Lung microvascular endothelial cell (primary cell): ENCODE measurements around the gene EPGN. TPM values are rescaled to one million over a fixed set of nuclear protein-coding genes. Genes with fewer than 3 reads are reported as not detected.

Experiments
- DNase-seq, 2 donors: peaks; one replicate each; pipeline versions ENCODE4 v3.0.0 to v3.0.0-alpha.2; 2010; ENCODE audit warnings: low read depth in 2 of 2
- total RNA-seq: library from RNA; depleted of rRNA; stranded (reverse); fragments of >200 nt; gene quantifications from 2 replicates; pipeline ENCODE4 v1.2.1, GENCODE V29; 2014

Gene EPGN
- total RNA-seq: under 0.01 TPM in 1 of 2 replicates, not detected in the other

- DNase-seq: peak in 1 of 2 donors; percentile 19
Observed at GRCh38 chr4:74308215-74308614, at the start of gene EPGN. Gene EPGN, plus strand, starts transcription at chr4:74308470. Its CDS starts 64 bp downstream, at chr4:74308534.

DNA sequence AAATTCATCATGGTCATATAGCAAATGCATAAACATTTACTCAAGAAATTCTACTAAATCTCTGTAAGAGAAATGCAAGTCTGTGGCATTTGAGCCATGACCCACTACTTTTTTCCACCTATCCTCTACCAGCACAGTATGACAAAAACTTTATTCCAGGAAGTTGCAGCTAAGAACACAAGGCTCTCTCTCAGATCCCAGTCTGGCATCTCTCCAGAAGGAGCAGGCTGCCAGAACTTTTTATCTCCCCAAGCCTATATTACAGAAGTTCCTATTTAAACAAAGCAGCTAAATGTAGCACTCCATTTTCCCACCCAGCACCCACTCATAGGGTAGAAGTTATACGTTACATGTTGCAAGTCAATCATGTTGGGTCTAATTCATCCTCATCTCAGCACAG is 49.3 kb upstream of the EPGN start:
- DNase-seq: peak in 1 of 2 donors; percentile 80

DNA sequence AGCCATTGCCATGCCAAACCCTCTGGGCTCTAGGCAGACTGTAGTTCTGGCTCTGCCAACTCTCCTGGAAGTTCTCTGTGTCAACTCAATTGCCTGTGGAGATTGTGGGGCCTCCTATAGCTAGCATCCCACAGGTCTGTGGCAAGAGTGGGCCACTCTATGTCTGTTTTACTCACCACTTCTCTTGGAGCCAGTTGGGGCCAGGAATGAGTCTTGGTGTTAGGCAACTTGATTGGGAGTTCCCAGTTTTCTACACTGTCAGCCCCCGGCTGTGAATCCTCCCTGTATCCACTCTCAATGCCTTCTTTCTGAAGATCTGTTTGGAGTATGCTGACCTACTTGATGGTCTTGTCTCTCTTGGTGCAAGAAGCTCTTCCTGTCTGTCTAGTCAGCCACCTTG is 48.2 kb upstream of the EPGN start:
- no peak for DNase-seq

GRCh38 chr4:74262522-74262921 is 45.7 kb upstream of the EPGN start:
- peak; percentile 27 to 33 for DNase-seq

- no peak for DNase-seq
Observed at GRCh38 chr4:74263551-74263950, 44.7 kb upstream of the EPGN start.

DNA sequence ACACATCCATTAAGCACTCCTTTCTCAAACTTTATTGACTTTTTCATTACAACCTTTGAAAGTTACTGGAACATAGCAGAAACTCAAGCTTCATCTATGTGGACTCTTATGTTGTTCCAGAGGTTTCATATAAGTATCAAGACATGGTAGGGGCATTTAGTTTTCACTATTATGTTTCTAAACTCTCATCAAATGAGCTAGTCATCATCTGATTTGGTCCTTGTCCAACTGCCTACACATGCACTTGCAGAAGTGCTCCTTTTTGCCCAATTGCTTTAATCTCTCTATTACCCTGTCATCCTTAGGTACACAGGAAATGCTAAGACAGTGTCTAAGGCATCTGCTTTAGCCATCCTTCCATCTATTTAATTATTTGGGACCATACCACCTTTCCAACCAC is 42.2 kb upstream of the EPGN start:
- no peak for DNase-seq

DNA sequence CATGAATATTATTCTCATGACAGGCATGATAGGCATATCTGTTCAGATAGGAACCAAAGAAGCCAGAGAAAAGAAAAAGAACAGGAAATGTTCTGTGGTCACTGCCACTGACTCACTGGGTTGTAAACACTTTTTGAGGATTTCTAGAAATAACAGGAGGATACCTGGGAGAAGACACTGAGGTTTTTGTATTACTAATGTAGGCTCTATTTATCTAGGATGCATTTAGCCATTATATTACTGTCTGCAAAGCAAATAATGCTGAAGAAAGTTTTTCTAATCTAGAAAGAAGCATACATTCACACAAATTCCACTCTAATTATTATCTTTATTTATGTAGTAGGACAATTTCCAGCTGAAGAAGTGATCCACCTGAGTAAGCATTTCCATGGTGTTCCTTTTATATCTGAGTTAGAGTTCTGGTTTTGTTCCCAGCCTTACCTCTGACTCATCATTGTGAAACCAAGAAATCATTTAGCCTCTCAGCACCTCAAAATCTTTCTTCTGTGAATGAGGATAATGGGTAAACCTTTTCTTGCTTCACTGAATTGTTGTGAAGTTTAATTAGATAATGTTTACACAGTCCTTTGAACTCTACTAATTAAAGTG is 40.2 kb upstream of the EPGN start:
- peak in 1 of 2 donors; percentile 39 for DNase-seq

GRCh38 chr4:74268643-74269042 is 39.6 kb upstream of the EPGN start:
- no peak for DNase-seq

- DNase-seq: no peak
Observed at GRCh38 chr4:74278490-74278889, 29.8 kb upstream of the EPGN start.

- DNase-seq: no peak
Observed at GRCh38 chr4:74279716-74280115, 28.6 kb upstream of the EPGN start.

DNA sequence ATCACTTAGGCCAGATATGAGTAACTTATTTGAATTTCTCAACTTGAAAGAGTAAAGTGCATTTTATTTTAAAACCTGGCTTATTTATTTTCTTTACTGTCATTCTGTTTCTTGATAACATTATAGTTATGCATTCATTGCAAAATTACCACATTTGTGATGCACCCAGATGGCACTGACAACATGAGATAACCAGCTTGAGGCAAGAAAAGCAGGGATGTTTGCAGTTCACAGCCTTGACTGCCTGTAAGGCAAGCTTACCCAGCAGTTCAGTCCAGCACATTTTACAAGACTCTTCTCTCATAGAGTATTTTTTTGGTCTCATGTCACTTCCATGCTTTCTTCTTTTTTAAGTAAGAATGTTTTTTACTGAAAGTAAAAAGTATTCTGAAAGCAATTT is 25.3 kb upstream of the EPGN start:
- no peak for DNase-seq

GRCh38 chr4:74283614-74284013 is 24.7 kb upstream of the EPGN start:
- peak in 1 of 2 donors; percentile 66 for DNase-seq

- peak in 1 of 2 donors; percentile 59 for DNase-seq
Observed at GRCh38 chr4:74284053-74284452, 24.2 kb upstream of the EPGN start.

- no peak for DNase-seq
Observed at GRCh38 chr4:74287164-74287563, 21.1 kb upstream of the EPGN start.

- DNase-seq: no peak
Observed at GRCh38 chr4:74287791-74288190, 20.5 kb upstream of the EPGN start.

- no peak for DNase-seq
Observed at GRCh38 chr4:74291471-74291870, 16.8 kb upstream of the EPGN start.

DNA sequence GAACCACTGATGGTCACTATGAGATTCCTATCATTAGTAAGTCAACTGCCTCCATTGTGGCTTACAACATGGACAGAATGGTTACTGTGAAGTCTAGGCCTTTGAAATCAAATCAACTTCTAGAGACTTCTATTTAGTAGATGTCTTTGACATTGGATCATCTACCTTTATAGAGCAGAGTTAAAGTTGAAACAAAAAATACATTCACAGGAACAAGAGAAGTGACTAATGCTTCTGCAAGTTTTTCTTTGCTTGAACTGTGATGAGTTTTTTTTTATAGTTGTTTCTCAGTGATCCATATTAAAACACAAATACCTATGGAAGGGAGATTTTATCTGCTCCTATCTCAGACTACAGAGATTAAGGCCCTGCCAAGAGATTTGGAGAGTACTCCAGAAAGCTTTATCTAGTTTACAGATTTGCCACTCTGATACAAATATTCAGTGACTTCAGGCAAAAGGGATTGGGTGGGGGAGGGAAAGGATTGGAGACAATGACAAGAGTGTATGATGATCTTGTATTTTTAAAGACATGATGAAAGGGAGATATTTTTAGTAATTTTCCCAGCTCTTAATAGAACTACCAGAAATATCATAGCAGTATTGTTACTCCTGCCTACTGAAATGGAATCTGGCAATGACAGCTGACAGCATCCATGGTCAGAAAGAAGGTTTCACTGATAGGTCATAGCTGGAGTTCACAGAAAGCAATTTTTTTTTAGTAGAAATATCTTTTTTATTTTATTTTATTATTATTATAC is 16.0 kb upstream of the EPGN start:
- DNase-seq: no peak

- no peak for DNase-seq
Observed at GRCh38 chr4:74293558-74293957, 14.7 kb upstream of the EPGN start.

DNA sequence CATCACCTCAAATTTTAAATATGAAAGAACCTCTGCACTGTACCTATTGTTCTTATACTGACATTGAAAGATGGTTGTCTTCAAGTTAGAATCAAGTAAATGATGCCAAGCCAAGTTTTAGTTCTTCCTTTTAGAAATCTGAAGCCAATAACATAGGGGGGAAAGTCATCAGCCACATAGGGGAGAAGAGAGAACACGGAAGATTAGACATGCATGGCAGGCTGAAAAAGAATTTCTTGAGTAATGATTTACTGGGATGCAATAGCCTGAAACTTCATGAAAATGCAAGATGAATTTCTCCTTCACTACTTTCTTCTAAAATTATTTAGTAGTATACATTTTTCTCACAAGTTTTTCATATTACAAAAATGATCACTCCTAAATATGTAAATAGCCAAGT is 13.6 kb upstream of the EPGN start:
- DNase-seq: no peak

GRCh38 chr4:74297539-74297938 is 10.7 kb upstream of the EPGN start:
- no peak for DNase-seq

- DNase-seq: no peak
Observed at GRCh38 chr4:74304095-74304625, 4.1 kb upstream of the EPGN start.

GRCh38 chr4:74305000-74305399 is 3.3 kb upstream of the EPGN start:
- no peak for DNase-seq

- no peak for DNase-seq
Observed at GRCh38 chr4:74307170-74307569, 1.1 kb upstream of the EPGN start.
